K562 (cell line): Measurements from ENCODE around the gene SYNPO2. TPM values are rescaled to one million over a fixed set of nuclear protein-coding genes. Genes with fewer than 3 reads are reported as not detected.

ENCODE experiments used
- RB1 ChIP-seq: fragments of 450-650 bp; IDR thresholded peaks from 2 replicates; pipeline ENCODE4 v1.6.1; 2017; ENCODE audit warnings: low read depth, mild to moderate bottlenecking
- RBM14 ChIP-seq: fragments of 200-400 bp; formaldehyde crosslinking; IDR thresholded peaks from 2 replicates; pipeline ENCODE4 v1.6.1; 2018; ENCODE audit warnings: low read depth, mild to moderate bottlenecking, low read length, moderate library complexity, borderline replicate concordance; ENCODE audit not compliant: insufficient read depth
- RBM39 ChIP-seq: fragments of 200-400 bp; formaldehyde crosslinking; optimal IDR thresholded peaks from 2 replicates; pipeline ENCODE3; 2018; ENCODE audit warnings: low read depth, low read length
- ZNF699 ChIP-seq: fragments of 250-450 bp; sonication (Bioruptor Pico); IDR thresholded peaks from 2 replicates; pipeline ENCODE4 v1.8.0; 2021; ENCODE audit warnings: mild to moderate bottlenecking, moderate library complexity; ENCODE audit not compliant: insufficient replicate concordance
- polyA plus RNA-seq, 8 experiments: library from polyadenylated mRNA; depleted of rRNA in 4 of 8; stranded (reverse) in 5 of 8; unstranded in 3 of 8; fragments of >200 nt; fragmentation: Nextera tagmentation in 2 of 8; fragmentation: Illumina TruSeq in 1 of 8; extraction: Ambion mirVana in 2 of 8; extraction: Trizol in 1 of 8; gene quantifications; 2 replicates each; pipeline versions ENCODE4 v1.2.1 to v1.2.3, GENCODE V29; 2011 to 2014; ENCODE audit warnings: inconsistent platforms in 1 of 8, missing spikeins in 1 of 8
- total RNA-seq, 7 experiments: library from RNA; depleted of rRNA in 6 of 7; stranded (reverse); fragments of >200 nt in 6 of 7; fragmentation: Illumina TruSeq in 2 of 7; extraction: Trizol in 2 of 7; gene quantifications; 2 replicates each; pipeline versions ENCODE4 v1.2.1 to v1.2.3, GENCODE V29; 2011 to 2021; ENCODE audit warnings: low replicate concordance in 1 of 7
- TF ChIP-seq, protein P1 (sequence below): fragments of 450-650 bp; formaldehyde crosslinking; IDR thresholded peaks from 2 replicates; pipeline ENCODE4 v1.4.0; 2020; ENCODE audit warnings: mild to moderate bottlenecking
- TF ChIP-seq, protein P2 (sequence below): fragments of 450-650 bp; formaldehyde crosslinking; IDR thresholded peaks from 2 replicates; pipeline ENCODE4 v1.4.0; 2020; ENCODE audit warnings: mild to moderate bottlenecking, moderate library complexity
- TF ChIP-seq, protein P3 (sequence below), 2 experiments: fragments of 450-650 bp in 1 of 2; sonication (generic) in 1 of 2; formaldehyde crosslinking in 1 of 2; IDR thresholded peaks in 1 of 2; conservative IDR thresholded peaks in 1 of 2; 2 replicates each; pipeline versions ENCODE4 v1.6.1 to v1.8.1; 2016 to 2023; ENCODE audit warnings: mild to moderate bottlenecking in 2 of 2, moderate library complexity in 2 of 2, inconsistent platforms in 1 of 2, missing genetic modification reagents in 1 of 2
- TF ChIP-seq, protein P4 (sequence below): sonication (generic); formaldehyde crosslinking; IDR thresholded peaks from 2 replicates; pipeline ENCODE4 v1.5.0; 2020; ENCODE audit warnings: missing genetic modification reagents
- TF ChIP-seq, protein P5 (sequence below): IDR thresholded peaks from 2 replicates; pipeline ENCODE4 v1.6.1; 2014; ENCODE audit warnings: antibody characterized with exemption
- TF ChIP-seq, protein P6 (sequence below): fragments of 450-650 bp; IDR thresholded peaks from 2 replicates; pipeline ENCODE4 v1.6.1; 2014; ENCODE audit warnings: low read depth, mild to moderate bottlenecking, moderate library complexity, borderline replicate concordance

The SYNPO2 gene
- total and polyA plus RNA-seq, 9 of the 15 experiments (the other 6 are each of a cell fraction or from before 2014, with no cell fraction given) = 0.03 to 0.18 TPM; not detected in 7

DNA sequence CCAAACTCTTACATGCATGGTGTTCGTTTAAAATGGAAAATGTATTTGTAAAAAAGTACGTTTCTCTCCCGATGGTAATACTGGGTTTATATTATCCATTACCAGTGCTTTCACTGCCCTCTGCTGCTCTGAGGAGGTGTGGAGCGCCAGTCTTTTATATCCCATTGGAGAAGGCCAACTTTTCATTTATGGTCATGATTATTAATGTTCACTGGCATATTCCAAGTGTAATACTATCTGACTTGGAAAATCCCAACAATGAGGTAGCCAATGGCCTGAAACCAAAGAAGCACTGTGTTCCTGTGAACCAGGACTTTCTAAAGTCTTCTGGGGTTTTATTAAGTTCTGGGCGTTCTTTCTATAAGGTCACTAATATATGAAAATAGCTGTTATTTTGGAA is 80.7 kb downstream of the SYNPO2 start (continued):
- TF ChIP-seq, protein P1, sequence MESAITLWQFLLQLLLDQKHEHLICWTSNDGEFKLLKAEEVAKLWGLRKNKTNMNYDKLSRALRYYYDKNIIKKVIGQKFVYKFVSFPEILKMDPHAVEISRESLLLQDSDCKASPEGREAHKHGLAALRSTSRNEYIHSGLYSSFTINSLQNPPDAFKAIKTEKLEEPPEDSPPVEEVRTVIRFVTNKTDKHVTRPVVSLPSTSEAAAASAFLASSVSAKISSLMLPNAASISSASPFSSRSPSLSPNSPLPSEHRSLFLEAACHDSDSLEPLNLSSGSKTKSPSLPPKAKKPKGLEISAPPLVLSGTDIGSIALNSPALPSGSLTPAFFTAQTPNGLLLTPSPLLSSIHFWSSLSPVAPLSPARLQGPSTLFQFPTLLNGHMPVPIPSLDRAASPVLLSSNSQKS (CRISPR knock-in tag) = no peak
- TF ChIP-seq ZNF699 (CRISPR knock-in tag) (no peak), RBM14 (no peak), RB1 (no peak), RBM39 (no peak)
- TF ChIP-seq, protein P2, sequence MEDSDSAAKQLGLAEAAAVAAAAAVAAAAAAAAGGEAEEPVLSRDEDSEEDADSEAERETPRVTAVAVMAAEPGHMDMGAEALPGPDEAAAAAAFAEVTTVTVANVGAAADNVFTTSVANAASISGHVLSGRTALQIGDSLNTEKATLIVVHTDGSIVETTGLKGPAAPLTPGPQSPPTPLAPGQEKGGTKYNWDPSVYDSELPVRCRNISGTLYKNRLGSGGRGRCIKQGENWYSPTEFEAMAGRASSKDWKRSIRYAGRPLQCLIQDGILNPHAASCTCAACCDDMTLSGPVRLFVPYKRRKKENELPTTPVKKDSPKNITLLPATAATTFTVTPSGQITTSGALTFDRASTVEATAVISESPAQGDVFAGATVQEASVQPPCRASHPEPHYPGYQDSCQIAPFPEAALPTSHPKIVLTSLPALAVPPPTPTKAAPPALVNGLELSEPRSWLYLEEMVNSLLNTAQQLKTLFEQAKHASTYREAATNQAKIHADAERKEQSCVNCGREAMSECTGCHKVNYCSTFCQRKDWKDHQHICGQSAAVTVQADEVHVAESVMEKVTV (CRISPR knock-in tag) = peak; percentile 51; the same call in 1 of the 2 replicates
- TF ChIP-seq, protein P3, sequence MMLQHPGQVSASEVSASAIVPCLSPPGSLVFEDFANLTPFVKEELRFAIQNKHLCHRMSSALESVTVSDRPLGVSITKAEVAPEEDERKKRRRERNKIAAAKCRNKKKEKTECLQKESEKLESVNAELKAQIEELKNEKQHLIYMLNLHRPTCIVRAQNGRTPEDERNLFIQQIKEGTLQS (IDR thresholded peaks at IDR 0.05) = no peak
- TF ChIP-seq, protein P3 (CRISPR knock-in tag; conservative IDR thresholded peaks at IDR 0.05) = no peak
- TF ChIP-seq, protein P4, sequence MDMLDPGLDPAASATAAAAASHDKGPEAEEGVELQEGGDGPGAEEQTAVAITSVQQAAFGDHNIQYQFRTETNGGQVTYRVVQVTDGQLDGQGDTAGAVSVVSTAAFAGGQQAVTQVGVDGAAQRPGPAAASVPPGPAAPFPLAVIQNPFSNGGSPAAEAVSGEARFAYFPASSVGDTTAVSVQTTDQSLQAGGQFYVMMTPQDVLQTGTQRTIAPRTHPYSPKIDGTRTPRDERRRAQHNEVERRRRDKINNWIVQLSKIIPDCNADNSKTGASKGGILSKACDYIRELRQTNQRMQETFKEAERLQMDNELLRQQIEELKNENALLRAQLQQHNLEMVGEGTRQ = no peak
- TF ChIP-seq, protein P5, sequence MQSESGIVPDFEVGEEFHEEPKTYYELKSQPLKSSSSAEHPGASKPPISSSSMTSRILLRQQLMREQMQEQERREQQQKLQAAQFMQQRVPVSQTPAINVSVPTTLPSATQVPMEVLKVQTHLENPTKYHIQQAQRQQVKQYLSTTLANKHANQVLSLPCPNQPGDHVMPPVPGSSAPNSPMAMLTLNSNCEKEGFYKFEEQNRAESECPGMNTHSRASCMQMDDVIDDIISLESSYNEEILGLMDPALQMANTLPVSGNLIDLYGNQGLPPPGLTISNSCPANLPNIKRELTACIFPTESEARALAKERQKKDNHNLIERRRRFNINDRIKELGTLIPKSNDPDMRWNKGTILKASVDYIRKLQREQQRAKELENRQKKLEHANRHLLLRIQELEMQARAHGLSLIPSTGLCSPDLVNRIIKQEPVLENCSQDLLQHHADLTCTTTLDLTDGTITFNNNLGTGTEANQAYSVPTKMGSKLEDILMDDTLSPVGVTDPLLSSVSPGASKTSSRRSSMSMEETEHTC = no peak
- TF ChIP-seq, protein P6, sequence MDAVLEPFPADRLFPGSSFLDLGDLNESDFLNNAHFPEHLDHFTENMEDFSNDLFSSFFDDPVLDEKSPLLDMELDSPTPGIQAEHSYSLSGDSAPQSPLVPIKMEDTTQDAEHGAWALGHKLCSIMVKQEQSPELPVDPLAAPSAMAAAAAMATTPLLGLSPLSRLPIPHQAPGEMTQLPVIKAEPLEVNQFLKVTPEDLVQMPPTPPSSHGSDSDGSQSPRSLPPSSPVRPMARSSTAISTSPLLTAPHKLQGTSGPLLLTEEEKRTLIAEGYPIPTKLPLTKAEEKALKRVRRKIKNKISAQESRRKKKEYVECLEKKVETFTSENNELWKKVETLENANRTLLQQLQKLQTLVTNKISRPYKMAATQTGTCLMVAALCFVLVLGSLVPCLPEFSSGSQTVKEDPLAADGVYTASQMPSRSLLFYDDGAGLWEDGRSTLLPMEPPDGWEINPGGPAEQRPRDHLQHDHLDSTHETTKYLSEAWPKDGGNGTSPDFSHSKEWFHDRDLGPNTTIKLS = no peak
